Endothelial cell (in vitro differentiated cells): ENCODE results near the gene KDM8. TPM values are rescaled to one million over a fixed set of nuclear protein-coding genes. Genes with fewer than 3 reads are reported as not detected.

Experiments
- DNase-seq: peaks from one replicate; pipeline ENCODE4 v3.0.0; 2021; ENCODE audit warnings: low spot score
- H3K27ac Mint-ChIP-seq: one replicate; pipeline ENCODE4 v1.8.0; 2021; ENCODE audit warnings: mixed read lengths, inconsistent platforms; ENCODE audit not compliant: unreplicated experiment
- H3K27me3 Mint-ChIP-seq: one replicate; pipeline ENCODE4 v1.8.0; 2021; ENCODE audit warnings: mild to moderate bottlenecking, moderate library complexity, mixed read lengths, inconsistent platforms; ENCODE audit not compliant: unreplicated experiment
- H3K36me3 Mint-ChIP-seq: one replicate; pipeline ENCODE4 v1.8.0; 2021; ENCODE audit warnings: mild to moderate bottlenecking, low read depth, mixed read lengths, inconsistent platforms; ENCODE audit not compliant: unreplicated experiment
- H3K4me1 Mint-ChIP-seq: one replicate; pipeline ENCODE4 v1.8.0; 2021; ENCODE audit warnings: mild to moderate bottlenecking, mixed read lengths, inconsistent platforms; ENCODE audit not compliant: unreplicated experiment
- H3K4me3 Mint-ChIP-seq: one replicate; pipeline ENCODE4 v1.8.0; 2021; ENCODE audit warnings: mild to moderate bottlenecking, mixed read lengths, inconsistent platforms; ENCODE audit not compliant: unreplicated experiment
- H3K9me3 Mint-ChIP-seq: one replicate; pipeline ENCODE4 v1.8.0; 2021; ENCODE audit warnings: mixed read lengths, inconsistent platforms; ENCODE audit not compliant: unreplicated experiment
- CTCF ChIP-seq: fragments of 200-600 bp; sonication (generic); IDR thresholded peaks from one replicate; pipeline ENCODE4 v1.5.0; 2021; ENCODE audit warnings: antibody characterized with exemption; ENCODE audit not compliant: unreplicated experiment
- total RNA-seq: library from RNA; stranded (reverse); fragmentation: NEBNext Ultra II Directional; extraction: Animal tissue kit (Norgen Biotek cat#: 25700); gene quantifications from one replicate; pipeline ENCODE4 v1.2.1, GENCODE V29; 2021; ENCODE audit not compliant: unreplicated experiment

Gene KDM8
- total RNA-seq, 1 donor from 2014 or later = 5.7 TPM

- Mint-ChIP-seq H3K4me1 (peaks cover 8% of the 10 kb centered on the region), H3K27me3 (no peaks in the 10 kb centered on the region), H3K9me3 (no peaks in the 10 kb centered on the region), H3K27ac (no peak overlapping the region), H3K4me3 (no peak overlapping the region), H3K36me3 (peaks cover 13% of the 10 kb centered on the region)
- no peak for DNase-seq
- no peak for TF ChIP-seq CTCF
These were observed 48.9 kb downstream of the KDM8 start for GRCh38 chr16:27252206-27252585.

- H3K36me3 Mint-ChIP-seq = peaks cover 9% of the 10 kb centered on the region
- H3K27me3 Mint-ChIP-seq = no peaks in the 10 kb centered on the region
- TF ChIP-seq CTCF = no peak
- no peaks in the 10 kb centered on the region for H3K9me3 Mint-ChIP-seq
- H3K4me1 Mint-ChIP-seq = peaks cover 13% of the 10 kb centered on the region
- no peak for DNase-seq
- no peak overlapping the region for H3K4me3 Mint-ChIP-seq
- H3K27ac Mint-ChIP-seq = no peak overlapping the region
These were observed 50.2 kb downstream of the KDM8 start for GRCh38 chr16:27253526-27253930.

- TF ChIP-seq CTCF = no peak
- Mint-ChIP-seq H3K27ac (no peak overlapping the region), H3K36me3 (peaks cover 6% of the 10 kb centered on the region), H3K4me3 (no peak overlapping the region), H3K9me3 (no peaks in the 10 kb centered on the region), H3K4me1 (peaks cover 19% of the 10 kb centered on the region), H3K27me3 (no peaks in the 10 kb centered on the region)
- no peak for DNase-seq
These were observed 51.0 kb downstream of the KDM8 start for GRCh38 chr16:27254262-27254811.

- no peak for TF ChIP-seq CTCF
- H3K27me3 Mint-ChIP-seq = no peaks in the 10 kb centered on the region
These were observed 53.5 kb downstream of the KDM8 start for GRCh38 chr16:27256861-27257260.

GRCh38 chr16:27257271-27257670 is 53.9 kb downstream of the KDM8 start:
- Mint-ChIP-seq H3K9me3 (no peaks in the 10 kb centered on the region), H3K27ac (no peak overlapping the region), H3K27me3 (no peaks in the 10 kb centered on the region), H3K36me3 (peaks cover 6% of the 10 kb centered on the region), H3K4me1 (peaks cover 21% of the 10 kb centered on the region), H3K4me3 (no peak overlapping the region)
- DNase-seq = no peak
- no peak for TF ChIP-seq CTCF

More at GRCh38 chr16:27256861-27257260, 53.5 kb downstream of the KDM8 start:
- peaks cover 21% of the 10 kb centered on the region for H3K4me1 Mint-ChIP-seq
- H3K9me3 Mint-ChIP-seq = no peaks in the 10 kb centered on the region
- no peak overlapping the region for H3K4me3 Mint-ChIP-seq
- DNase-seq = no peak
- peaks cover 6% of the 10 kb centered on the region for H3K36me3 Mint-ChIP-seq
- no peak overlapping the region for H3K27ac Mint-ChIP-seq
